NCI-H2196 treated with DMSO at 0.1 percent for 48 hours (cell line): Measurements from ENCODE around the gene EPHA5.

Source experiments
- DNase-seq: peaks from one replicate; lab custom pipeline; 2025; ENCODE audit not compliant: unreplicated experiment; lab: John Stamatoyannopoulos, UW

Gene EPHA5

DNA sequence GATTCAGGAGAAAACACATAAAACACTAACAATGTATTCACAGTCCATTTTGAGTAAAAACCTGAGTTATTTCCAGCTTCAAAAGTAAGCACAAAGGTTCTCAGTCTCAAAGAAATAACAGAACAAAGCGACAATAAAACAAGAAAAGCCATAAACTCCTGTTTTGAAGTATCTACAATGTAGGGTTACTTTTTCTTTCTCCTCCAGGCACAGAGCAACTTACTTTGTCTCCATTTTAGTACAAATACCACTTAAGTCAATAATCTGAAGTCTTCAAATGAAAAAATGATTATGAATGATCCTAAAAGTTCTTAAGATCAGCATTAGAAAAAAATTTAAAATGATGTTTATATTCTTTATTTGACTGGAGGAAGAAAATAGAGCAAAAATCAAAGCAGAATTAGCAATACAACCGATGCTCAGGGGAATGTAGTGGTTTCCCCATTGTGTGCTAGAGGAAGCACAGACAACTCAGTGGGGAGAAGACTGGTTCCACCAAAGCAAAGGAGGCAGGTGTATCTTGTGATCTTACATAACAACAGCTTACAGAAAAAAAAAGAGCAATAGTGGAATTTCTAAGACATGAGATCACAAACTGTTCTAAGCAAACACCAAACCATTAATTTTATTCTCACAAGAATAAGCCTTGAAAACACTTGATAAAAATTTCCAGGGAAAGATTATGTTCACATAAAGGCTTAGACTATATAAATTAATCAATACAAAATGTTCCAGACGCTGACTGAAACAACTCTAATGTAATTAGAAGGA lies 35.1 kb downstream of the EPHA5 start:
- no peak for DNase-seq

DNA sequence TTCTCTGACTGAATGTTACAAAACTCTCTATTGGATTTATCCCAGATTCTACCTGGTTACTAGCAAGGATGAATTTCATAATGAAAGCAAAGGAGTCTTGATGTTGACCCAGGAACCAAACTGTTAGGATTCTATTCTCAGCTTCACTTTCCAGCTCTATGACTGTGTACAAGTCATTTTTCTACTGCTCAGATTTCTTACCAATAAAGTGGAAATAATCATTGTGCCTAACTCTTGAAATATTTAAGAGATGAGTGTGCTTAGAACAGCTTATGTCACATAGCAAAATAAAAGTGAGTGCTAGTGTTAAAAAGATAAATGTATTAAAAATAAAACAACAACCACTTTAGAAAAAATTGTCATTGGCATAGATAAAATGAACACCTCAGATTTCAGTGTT lies 45.6 kb downstream of the EPHA5 start:
- no peak for DNase-seq

DNA sequence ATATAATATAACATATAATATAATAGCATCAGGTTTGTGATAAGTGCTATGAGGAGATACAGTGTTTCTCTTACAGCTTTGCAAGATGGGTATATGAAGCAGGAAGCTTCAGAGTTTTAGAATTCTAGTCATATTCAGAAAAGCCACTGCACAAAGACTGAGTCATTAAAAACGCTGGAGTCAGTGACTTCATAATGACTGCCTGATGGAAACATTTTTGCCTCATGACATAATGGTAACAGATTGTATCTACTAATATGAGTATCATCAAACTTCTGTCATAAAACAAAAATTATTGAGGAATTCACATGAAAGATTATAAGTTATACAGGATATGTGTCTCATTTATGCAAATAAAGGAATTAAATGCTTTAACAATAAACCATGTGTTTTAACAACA lies 46.8 kb downstream of the EPHA5 start:
- no peak for DNase-seq

DNA sequence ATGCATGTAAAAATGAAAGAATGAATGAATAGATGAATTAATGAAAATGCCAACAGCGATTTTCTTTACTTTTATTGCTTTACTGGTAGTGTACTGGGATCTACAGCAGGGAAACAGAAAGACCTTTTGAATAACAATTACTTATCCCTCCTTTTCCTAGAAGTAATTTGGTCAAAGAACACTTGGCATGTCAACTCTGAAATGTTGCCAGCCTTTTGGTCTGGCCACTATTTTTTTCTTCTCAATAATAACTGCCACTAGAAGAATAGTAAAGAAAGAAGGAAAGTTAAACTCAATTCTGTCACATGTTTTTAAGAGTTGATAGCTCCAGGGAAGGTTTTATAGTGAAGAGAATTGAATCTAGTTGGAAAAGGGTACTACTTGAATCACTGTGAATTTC lies 52.9 kb downstream of the EPHA5 start:
- no peak for DNase-seq

DNA sequence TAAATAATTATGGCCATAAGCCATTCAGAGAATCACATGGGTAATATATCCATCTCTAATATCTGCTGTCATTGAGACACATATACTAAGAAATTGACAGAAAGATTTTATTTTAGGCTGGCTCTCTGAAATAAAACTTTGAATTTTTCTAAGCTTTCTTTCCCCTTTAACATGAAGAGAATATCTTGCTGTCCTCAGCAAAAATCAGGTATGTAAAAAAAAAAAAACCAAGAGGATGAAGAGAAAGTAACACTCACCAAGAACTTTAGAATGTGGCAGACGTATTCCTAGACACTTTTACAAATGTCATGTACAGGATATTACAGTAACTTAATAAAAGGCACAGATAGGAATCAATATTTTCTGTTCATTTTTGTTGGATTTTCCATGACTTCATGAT lies 65.8 kb downstream of the EPHA5 start:
- DNase-seq = no peak

DNA sequence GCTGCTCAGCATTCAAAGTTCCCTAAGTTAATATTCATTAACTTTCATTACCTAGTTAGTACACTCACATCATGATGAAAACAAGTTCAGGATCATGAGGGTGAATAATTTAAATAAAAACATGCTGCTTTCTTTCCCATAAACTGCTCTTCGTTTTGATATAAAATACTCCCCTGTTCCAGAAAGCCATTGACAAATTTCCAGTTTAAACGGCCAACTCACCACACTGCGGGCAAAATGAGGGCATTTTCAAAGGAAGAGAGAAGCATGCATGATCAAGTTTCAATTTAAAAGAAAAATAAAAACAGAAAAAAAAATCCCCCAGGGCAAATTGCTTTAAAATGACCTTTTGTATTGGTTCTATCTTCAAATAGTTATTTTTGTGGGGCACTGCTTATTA lies 69.6 kb downstream of the EPHA5 start:
- DNase-seq = no peak

DNA sequence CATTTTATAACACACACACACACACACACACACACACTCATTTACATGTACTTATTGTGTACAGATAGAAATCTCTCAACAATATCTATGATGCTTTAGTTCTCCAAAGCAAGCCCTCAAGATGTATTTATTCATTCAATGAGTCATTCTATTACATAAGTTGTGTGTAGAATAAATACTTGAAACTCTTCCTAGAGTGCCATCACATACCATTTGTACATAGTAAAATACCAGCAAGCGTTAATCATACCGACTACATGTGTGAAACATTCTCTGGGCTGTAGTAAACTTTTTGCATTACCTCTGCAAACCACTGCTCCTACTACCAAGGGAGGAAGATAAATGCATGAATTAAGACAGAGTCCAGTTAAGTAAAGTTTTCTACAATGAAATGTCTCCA lies 70.9 kb downstream of the EPHA5 start:
- DNase-seq = no peak

DNA sequence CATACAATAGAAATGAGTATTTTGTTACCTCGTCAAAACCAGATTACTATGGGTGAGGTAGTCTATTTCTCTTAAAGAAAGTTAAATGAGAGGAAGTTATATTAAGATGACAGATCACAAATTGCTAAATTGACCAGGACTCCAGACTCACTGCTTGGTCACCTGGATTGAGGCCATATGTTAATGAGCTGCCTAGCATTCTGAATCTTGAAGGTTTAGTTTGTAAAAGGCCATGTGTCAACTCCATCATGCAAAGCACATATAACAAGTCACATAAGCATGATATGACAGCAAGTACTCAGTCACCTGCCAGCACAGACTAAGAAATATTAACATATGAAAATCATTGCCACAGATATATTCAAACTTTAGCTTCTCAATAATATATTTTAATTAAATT lies 72.6 kb downstream of the EPHA5 start:
- DNase-seq = no peak

DNA sequence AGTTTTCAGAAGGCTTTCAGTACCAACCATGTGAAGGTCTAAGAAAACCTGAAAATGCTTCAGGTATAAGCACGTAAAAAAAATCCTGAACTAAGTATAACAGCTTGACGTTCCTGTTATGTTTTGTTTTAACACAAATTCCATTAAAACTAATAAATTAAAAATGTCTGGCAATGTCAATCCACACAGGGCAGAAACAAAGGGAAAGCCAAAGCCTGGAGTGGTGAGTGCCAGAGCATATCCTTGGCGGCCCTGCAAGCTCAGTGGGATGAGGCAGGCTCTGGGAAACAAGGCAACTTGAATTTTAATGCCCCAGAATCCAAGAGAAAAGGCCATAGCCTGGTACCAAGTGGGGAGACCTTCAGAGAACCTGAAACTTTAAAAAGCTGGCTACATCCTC lies 78.2 kb downstream of the EPHA5 start:
- no peak for DNase-seq

DNA sequence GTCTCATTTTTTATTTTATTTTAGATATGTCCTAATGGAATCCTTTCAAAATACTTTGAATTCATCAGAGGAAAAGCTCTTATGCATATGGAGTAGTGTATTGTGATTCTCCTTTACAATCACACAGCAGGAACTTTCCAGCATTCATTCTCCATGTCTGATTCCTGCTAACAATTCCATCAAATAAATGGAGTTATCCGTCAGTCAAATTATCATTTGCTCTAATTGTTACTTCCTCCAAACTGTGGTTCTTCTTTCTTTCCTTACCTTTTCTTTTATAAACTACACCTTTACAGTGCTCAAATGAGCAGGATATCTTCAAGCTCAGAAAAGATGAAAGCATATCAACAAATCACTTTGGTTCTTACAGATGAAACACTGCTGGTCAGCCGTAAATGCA lies 80.4 kb downstream of the EPHA5 start:
- DNase-seq = no peak

DNA sequence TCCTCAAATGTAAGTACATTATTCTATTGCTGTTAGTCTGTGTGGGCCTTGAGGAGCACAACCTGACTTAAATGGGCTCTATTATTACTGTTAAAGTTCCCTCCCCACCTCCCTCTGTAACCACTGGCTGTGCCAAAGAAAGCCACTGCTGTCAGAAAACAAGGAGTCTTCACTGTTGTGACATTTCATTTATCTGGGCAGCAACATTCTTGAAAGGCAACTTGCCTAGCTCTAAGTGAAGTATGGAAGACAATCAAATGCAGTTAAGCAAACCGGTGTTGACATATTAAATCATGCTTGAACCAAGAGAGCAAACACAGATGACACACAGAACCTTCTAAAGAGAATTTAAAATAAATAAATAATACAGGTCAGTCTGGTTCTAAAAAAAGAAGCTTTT lies 81.0 kb downstream of the EPHA5 start:
- DNase-seq = no peak

DNA sequence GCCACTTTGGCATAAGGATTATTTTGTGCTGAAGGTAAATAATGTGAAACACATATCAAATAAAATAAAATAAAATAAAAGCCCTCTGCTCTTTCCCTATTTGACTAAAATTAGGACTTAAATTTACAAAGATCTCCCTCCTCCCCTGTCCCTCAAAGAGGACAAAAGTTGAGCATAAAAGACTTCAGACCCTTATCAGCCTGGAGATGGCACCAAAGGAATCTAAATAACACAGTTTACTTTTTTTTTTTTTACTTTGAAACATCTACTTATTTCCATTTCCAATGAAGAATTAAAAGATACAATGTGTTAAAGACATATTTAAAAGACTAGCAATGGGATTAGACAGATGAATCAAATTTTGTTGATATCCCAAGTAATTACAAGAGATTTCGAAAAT lies 89.7 kb downstream of the EPHA5 start:
- DNase-seq = no peak

DNA sequence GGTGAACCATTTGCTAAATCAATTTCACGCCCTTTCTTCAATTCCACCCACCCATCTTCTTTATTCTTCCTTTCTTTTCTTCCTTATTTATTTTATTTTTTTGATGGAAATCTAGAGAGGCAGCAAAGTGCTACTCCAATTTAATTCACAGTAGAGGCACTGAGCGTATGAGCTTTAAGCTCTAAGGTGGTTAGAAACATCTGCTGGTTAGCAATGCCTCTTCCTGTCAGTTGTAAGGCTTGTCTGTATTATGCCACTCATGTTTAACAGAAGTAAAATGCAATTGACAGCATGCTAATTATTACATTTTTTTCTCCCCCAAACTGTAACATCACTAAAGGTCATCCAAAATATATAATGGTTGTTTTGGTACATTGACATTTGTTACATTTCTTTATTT lies 103.8 kb downstream of the EPHA5 start:
- DNase-seq = no peak

DNA sequence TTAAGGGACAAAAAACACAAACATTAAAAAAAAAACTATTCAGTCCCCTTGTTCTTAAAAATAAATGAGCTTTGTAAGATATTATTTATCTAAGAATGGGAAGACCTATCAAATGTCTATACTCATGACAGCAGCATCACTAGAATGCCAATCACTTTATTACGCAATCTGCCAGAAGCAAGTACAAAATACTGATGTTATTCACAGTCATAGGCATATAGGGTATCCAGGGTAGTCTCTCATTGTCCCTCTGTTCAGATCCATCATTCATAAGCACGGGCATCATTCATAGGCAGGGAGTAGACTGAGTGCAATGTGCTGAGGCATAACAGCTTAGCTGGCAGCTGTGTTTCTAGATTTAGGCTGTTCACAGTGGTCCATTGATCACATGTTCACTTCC lies 109.1 kb downstream of the EPHA5 start:
- DNase-seq = no peak

DNA sequence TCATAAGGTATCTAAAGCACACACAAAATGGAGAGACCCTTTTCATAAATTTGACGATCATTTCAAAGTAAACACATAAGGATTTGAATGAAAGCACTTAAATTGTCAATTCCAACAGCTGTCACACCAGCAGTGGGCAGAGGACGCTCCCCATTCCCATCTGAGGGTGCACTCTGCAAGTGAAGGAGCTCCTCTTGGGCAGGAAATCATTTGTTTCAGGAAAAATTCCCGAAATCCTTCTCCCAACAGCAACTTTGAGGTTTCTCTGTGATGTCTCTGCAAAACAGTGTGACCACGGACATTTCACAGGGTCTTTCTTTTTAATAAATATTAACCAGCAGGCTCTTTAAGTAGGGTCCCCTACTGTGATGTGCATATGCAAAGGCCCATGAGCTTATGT lies 111.0 kb downstream of the EPHA5 start:
- DNase-seq = no peak

DNA sequence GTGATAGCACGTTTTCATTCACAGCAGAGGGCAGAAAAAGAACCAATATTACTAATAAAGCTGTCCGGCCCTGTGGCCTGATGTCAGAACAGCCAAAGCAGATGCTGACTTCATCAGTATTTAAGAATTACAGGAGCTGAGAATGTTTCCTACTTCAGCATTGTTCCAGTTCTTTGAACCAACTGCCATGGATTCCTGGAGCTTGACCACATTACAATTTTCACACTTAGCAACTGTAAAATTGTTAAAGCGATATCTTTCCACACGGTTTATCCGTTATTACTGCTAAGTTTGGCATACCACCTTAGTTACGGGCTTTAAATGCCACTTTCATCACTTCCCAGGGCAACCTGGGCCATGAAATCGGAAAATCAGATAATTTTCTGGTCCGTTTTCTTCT lies 118.2 kb downstream of the EPHA5 start:
- no peak for DNase-seq

DNA sequence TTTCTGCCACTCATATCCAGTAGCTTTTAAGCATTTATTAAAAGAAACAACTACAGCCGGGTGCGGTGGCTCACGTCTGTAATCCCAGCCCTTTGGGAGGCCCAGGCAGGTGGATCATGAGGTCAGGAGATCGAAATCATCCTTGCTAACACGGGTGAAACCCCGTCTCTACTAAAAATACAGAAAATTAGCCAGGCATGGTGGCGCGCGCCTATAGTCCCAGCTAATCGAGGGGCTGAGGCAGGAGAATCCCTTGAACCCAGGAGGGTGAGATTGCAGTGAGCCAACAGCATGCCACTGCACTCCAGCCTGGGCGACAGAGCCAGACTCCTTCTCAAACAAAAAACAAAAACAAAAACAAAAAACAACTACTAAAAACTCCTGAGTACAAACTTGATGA lies 119.8 kb downstream of the EPHA5 start:
- DNase-seq = no peak

DNA sequence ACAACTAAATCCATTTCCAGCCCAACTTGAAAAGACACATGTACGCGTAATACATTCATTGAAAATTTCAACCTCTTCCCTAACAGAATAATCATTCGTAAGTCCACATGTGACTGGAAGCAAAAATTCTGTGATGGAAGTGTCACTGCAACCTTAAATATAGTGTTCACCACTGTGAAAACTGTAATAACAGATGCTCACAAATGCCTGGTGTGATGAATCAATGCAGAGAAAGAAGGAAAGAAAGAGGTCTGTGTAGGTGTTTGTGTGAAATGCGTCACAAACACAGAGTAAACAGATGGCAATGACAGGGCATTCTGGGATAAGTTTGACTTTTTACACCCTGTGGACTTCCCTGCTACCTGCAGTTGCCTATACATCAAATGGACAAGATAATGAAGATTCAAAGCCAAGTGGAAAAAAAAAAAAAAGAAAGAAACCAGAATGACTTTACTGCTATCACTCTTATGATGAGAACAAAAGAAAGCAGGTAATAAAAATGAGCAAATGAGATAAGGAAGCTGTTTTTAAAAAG lies 123.3 kb downstream of the EPHA5 start:
- no peak for DNase-seq

DNA sequence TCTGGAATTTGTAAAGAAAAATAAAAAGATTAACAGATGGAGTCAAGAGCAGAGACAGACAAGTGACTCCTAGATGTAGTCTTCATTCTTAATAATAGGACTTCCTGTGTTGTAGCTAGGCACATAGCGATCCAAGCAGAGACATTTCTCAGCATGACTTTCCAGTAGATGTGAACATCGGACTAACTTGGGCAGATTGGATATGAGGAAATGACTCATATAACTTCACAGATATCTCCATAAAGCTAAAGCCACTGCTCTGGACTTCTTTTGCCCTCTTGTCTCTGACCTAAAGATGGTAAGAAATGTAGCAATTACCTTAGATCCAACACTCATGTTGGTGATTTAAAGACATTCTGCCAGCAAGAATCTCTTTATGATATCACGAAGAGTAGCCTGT lies 131.7 kb downstream of the EPHA5 start:
- no peak for DNase-seq

DNA sequence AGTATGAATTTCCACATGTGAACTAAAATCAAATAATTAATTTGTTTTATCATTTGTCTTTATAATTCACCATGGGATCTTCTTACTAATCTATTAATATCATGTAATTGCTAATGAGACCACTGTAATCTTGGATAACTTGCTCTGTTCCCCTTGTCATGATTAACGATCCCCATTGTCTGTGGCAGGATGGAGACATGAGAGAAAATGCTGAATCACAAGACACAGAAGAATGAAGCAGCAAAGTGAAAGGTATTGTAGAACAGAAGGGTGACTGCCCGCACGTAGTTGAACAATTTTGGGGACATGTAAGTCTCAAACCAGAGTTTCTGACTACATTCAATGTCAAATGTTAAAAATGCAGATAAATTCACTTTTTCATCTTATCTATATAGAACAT lies 135.2 kb downstream of the EPHA5 start:
- no peak for DNase-seq

DNA sequence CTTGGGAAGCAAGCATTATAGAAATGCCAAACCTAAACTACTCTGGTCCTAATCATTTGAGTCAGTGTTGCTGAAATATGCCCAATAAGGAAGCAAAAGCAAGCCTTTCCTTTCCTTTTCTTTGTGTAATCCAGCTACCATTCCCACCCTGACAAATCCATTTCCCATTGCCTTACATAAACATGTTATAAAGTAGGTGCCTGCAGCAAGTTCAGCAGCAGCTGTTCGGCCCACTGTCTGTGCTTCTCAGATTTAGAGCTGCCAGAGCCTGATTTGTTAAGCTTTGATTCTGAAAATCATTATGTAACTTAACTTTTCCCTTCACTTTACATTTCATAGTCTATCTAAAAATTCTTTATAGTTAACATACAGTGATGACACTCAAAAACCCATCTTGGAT lies 148.6 kb downstream of the EPHA5 start:
- DNase-seq = no peak

DNA sequence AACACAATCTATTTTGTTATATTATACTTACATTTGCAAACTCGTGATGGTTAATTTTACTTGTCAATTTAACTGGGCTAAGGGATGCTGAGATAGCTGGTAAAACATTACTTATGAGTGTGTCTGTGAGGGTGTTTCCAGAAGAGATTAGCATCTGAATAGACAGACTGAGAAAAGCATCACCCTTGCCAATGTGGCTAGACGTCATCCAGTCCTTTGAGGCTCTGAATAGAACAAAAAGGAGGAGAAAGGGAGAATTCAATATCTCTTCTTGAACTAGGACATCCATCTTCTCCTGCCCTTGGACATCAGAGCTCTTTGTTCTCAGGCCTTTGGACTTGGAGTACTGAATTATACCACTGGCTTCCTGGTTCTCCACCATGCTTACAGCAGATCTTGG lies 154.6 kb downstream of the EPHA5 start:
- no peak for DNase-seq

DNA sequence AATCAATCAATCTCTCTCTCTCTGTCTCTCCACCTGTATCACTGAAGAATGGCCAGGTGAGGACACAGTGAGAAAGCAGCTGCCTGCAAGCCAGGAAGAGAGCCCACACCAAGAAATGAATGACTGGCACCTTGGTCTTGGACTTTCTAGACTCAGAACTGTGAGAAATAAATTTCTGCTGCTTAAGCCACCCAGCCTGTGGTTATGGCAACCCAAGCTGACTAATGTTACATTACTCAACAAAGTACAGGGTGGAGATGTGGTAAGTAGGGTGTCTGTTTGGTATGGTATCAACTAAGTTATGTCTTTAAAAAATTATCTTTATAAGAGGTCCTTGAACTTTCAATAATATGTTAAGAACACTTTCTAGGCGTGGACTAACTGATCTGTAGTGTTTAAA lies 159.3 kb downstream of the EPHA5 start:
- no peak for DNase-seq
